Measurements from ENCODE around the gene MFSD6. TPM values are rescaled to one million over a fixed set of nuclear protein-coding genes. Genes with fewer than 3 reads are reported as not detected.
"Not testable (repeated sequence)": the region's sequence is repeated elsewhere in the genome, so short reads cannot be mapped to it uniquely, and the experiment has no call there.

Gene MFSD6
- total RNA-seq, 1 donor: 77.1 TPM

- H3K27me3 ChIP-seq (ENCODE audit: insufficient read depth, low read length): no peaks in the 10 kb centered on the region
- H3K9me3 ChIP-seq (ENCODE audit: low read depth, low read length): no peaks in the 10 kb centered on the region
- H3K4me3 ChIP-seq (ENCODE audit: low read length): no peak overlapping the region
- peaks cover 4% of the 10 kb centered on the region for H3K4me1 ChIP-seq (ENCODE audit: insufficient read depth, low read length)
Observed at GRCh38 chr2:190458352-190459107, 50.4 kb downstream of the MFSD6 start.

- Histone ChIP-seq H3K4me1 (ENCODE audit: insufficient read depth, low read length) (peaks cover 9% of the 10 kb centered on the region), H3K4me3 (ENCODE audit: low read length) (no peak overlapping the region), H3K27me3 (ENCODE audit: insufficient read depth, low read length) (no peaks in the 10 kb centered on the region), H3K9me3 (ENCODE audit: low read depth, low read length) (no peaks in the 10 kb centered on the region)
Observed at GRCh38 chr2:190459881-190460280, 51.7 kb downstream of the MFSD6 start.

DNA sequence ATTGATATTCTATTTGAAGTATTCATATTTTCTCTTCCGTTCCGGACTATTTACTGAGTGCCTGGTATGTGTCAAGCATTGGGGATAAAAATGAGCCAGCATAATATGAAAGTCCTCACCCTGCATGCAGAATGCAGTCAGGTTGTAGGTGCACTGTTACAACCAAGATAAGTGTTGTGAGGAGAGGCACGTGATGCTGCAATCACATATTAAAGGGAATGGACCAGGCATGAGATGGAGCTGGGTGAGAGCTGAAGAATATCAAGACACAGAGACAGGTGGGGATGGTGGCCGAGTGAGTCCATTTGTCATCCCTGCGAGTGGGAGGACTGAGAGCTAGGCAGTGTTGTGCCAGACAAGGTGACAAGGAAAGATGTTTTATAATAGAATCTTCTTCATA is 52.3 kb downstream of the MFSD6 start:
- Histone ChIP-seq H3K4me3 (ENCODE audit: low read length) (no peak overlapping the region), H3K4me1 (ENCODE audit: insufficient read depth, low read length) (peaks cover 9% of the 10 kb centered on the region), H3K27me3 (ENCODE audit: insufficient read depth, low read length) (no peaks in the 10 kb centered on the region), H3K9me3 (ENCODE audit: low read depth, low read length) (no peaks in the 10 kb centered on the region)

- Histone ChIP-seq H3K4me3 (ENCODE audit: low read length) (no peak overlapping the region), H3K27me3 (ENCODE audit: insufficient read depth, low read length) (no peaks in the 10 kb centered on the region), H3K9me3 (ENCODE audit: low read depth, low read length) (no peaks in the 10 kb centered on the region), H3K4me1 (ENCODE audit: insufficient read depth, low read length) (peaks cover 5% of the 10 kb centered on the region)
Observed at GRCh38 chr2:190462181-190462580, 54.0 kb downstream of the MFSD6 start.

DNA sequence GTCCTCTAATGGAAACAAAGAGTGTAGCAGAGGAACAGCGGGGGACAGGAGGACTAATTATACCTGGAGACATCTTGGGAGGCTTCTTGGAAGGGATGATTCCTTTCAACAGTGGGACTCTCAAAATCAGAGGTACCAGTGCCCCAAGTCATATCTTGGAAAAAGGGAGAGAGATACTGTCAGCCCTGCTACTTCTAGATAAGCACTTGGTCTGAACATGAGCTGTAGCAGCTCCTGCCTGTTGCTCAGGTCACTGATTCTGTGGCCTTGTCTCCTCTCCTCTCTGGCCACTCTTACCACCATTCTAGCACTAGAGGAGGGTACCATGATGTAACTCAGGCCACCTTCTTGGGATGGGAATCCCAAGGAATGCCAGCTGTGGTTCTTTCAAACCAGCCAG is 54.5 kb downstream of the MFSD6 start:
- Histone ChIP-seq H3K4me3 (ENCODE audit: low read length) (no peak overlapping the region), H3K4me1 (ENCODE audit: insufficient read depth, low read length) (peaks cover 7% of the 10 kb centered on the region)

GRCh38 chr2:190465060-190465459 is 56.9 kb downstream of the MFSD6 start:
- no peaks in the 10 kb centered on the region for H3K9me3 ChIP-seq (ENCODE audit: low read depth, low read length)
- no peaks in the 10 kb centered on the region for H3K27me3 ChIP-seq (ENCODE audit: insufficient read depth, low read length)
- H3K4me1 ChIP-seq (ENCODE audit: insufficient read depth, low read length): peaks cover 29% of the 10 kb centered on the region
- H3K4me3 ChIP-seq (ENCODE audit: low read length): no peak overlapping the region

More for the DNA sequence above, 54.5 kb downstream of the MFSD6 start:
- no peaks in the 10 kb centered on the region for H3K9me3 ChIP-seq (ENCODE audit: low read depth, low read length)
- no peaks in the 10 kb centered on the region for H3K27me3 ChIP-seq (ENCODE audit: insufficient read depth, low read length)

DNA sequence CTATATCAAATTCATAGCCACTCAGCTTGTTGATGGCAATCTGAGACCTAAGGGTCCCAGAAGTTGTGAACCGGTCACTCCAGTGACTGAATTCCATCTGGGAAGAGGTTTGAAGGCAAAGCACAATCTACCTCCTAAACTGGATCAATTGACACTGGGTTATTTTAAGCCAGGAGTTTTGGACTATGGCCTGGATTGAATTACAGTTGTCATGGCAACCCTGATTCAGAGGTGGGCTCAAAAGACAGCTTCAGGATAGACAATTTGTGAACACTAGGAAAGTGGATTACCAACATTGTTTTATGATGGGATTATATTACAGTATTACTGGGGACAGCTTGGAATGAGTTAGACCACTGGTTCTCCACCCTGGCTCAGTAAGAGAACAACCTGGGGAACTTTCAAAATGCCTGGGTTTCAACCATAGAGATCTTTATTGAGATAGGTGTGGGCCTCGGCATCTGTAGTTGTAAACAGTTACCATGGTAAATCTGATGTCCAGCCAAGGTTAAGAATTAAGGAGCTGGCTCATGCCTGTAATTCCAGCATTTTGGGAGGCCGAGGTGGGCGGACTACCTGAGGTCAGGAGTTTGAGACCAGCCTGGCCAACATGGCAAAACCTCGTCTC is 58.8 kb downstream of the MFSD6 start:
- no peak overlapping the region for H3K4me3 ChIP-seq (ENCODE audit: low read length)
- peaks cover 29% of the 10 kb centered on the region for H3K4me1 ChIP-seq (ENCODE audit: insufficient read depth, low read length)
- no peaks in the 10 kb centered on the region for H3K9me3 ChIP-seq (ENCODE audit: low read depth, low read length)
- no peaks in the 10 kb centered on the region for H3K27me3 ChIP-seq (ENCODE audit: insufficient read depth, low read length)

DNA sequence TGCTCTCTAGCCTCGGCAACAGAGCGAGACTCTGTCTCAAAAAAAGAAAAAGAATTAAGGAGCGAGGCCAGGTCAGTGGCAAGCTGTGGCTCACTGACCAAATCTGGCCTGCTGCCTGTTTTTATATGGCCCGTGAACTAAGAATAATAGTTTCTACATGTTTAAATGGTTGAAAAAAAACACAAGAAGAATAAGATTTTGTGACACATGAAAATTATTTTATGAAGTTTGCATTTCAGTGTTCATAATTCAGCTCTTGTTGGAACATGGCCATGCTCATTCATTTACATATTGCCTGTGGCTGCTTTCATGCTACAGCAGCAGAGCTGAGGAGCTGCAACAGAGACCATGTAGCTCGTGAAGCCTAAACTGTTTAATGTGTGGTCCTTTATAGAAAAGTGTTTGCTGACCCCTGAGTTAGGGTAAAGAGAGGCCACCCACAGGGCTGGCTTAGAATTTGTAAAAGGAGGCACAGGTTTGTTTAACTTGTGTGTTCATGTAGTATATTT is 59.5 kb downstream of the MFSD6 start:
- Histone ChIP-seq H3K4me1 (ENCODE audit: insufficient read depth, low read length) (peaks cover 29% of the 10 kb centered on the region), H3K9me3 (ENCODE audit: low read depth, low read length) (no peaks in the 10 kb centered on the region), H3K4me3 (ENCODE audit: low read length) (no peak overlapping the region), H3K27me3 (ENCODE audit: insufficient read depth, low read length) (no peaks in the 10 kb centered on the region)

DNA sequence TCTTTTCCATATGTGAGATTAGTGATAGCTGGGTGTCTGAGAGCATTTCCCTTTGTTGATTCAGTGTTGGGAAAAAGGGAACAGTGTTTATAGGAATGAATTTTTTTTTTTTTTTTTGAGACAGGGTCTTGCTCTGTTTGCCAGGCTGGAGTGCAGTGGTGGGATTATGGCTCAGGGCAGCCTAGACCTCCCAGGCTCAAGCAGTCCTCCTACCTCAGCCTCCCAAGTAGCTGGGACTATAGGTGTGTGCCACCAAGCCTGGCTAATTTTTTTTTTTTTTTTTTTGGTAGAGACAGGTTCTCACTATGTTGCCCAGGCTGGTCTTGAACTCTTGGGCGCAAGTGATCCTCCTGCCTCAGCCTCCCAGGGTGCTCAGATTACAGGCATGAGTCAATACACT is 60.2 kb downstream of the MFSD6 start:
- H3K9me3 ChIP-seq (ENCODE audit: low read depth, low read length); H3K27me3 ChIP-seq (ENCODE audit: insufficient read depth, low read length); H3K4me3 ChIP-seq (ENCODE audit: low read length): not testable (repeated sequence)
- peaks cover 29% of the 10 kb centered on the region for H3K4me1 ChIP-seq (ENCODE audit: insufficient read depth, low read length)

DNA sequence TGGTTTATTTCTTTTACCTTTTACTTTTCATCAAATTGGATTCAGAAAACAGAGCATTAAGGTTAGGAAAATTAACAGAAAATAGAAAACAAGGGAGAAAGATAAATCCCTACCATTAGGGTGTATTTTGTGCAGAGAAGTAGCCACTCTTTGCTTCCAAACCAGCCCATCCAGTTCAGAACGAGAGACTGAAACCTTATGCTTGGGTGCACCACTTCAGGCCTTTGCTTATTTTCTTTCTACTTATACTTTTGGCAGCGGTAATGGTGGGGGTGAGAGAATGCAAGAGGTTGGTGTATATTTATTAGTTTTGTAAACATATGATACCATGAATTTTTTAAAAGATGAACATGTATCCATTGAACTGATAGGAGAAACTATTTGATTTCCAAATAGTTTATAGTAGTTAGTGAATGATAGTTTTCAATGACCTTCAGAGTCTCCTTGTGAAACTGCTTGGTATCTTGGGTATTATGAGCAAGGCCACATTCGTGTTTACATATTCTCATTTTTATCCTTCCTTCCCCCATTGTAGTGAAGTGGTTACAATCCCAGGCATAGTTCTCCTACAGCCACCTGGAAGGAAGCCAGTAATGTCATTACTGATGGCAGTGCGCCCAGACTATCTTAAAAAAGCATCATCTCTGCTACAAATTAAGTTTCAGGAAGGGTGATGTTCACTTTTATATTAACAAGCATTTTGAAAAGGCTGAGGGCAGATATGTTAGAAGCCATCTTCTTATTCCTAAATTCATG is 60.8 kb downstream of the MFSD6 start:
- Histone ChIP-seq H3K4me3 (ENCODE audit: low read length) (no peak overlapping the region), H3K4me1 (ENCODE audit: insufficient read depth, low read length) (peaks cover 29% of the 10 kb centered on the region), H3K27me3 (ENCODE audit: insufficient read depth, low read length) (no peaks in the 10 kb centered on the region), H3K9me3 (ENCODE audit: low read depth, low read length) (no peaks in the 10 kb centered on the region)

DNA sequence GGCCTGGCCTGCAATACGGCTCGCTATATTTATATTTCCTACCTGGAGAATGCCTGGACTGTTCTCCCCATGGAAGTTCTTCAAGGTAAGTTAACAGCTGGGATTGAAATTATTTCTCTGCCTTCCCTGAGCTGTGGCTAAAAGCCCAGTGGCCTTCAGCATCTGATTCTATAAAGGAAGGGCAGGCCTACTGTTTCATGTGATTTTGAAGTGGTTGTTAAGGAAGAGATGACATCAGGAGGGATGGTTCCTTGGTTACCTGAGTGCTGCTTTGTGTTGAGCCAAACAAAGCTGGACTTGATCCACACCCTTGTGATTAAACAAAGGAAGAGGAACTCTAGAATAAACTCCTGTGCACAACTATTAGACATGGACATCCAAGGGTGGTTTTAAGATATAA is 61.6 kb downstream of the MFSD6 start:
- Histone ChIP-seq H3K27me3 (ENCODE audit: insufficient read depth, low read length) (no peaks in the 10 kb centered on the region), H3K4me3 (ENCODE audit: low read length) (no peak overlapping the region), H3K9me3 (ENCODE audit: low read depth, low read length) (no peaks in the 10 kb centered on the region), H3K4me1 (ENCODE audit: insufficient read depth, low read length) (peaks cover 24% of the 10 kb centered on the region)

- Histone ChIP-seq H3K9me3 (ENCODE audit: low read depth, low read length) (no peaks in the 10 kb centered on the region), H3K4me3 (ENCODE audit: low read length) (no peak overlapping the region), H3K27me3 (ENCODE audit: insufficient read depth, low read length) (no peaks in the 10 kb centered on the region), H3K4me1 (ENCODE audit: insufficient read depth, low read length) (peaks cover 24% of the 10 kb centered on the region)
Observed at GRCh38 chr2:190470256-190470826, 62.2 kb downstream of the MFSD6 start.

DNA sequence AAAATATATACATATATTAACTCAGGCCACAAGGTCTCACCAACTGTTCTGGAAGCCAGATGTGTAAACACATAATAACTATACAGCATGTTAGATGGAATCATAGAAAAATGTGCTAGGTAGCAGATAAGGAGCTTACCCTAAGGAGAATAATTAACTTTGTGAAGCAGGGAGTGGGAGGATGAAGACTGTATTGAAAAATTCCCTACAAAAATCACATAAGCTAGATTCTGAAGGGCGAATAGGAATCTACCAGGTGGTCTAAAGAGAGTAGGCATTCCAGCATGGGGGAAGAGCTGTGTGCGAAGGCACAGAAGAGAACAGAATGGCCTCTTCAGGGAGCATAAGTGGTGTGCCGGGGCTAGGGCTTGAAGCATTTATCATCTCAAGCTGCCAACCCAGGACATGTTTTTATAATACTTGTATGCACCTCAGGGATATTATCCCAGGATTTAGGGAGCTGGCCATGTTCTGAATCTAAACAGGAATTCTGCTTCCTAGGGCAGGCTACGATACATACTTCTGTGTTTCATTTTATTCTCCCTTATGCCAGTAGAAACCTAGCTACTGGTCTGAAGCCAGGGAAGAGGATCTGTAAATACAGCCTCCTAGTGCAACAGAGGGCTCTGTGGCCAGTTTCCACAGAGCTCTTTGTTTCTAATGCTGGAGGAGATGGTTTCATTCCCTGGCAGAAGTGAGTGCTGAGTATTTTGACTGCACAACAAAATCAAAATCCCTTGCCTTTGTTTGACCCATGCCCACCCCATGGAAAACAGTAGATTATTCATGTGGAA is 69.7 kb downstream of the MFSD6 start:
- H3K4me3 ChIP-seq (ENCODE audit: low read length): no peak overlapping the region
- H3K27me3 ChIP-seq (ENCODE audit: insufficient read depth, low read length): no peaks in the 10 kb centered on the region
- H3K4me1 ChIP-seq (ENCODE audit: insufficient read depth, low read length): no peaks in the 10 kb centered on the region
- H3K9me3 ChIP-seq (ENCODE audit: low read depth, low read length): no peaks in the 10 kb centered on the region

DNA sequence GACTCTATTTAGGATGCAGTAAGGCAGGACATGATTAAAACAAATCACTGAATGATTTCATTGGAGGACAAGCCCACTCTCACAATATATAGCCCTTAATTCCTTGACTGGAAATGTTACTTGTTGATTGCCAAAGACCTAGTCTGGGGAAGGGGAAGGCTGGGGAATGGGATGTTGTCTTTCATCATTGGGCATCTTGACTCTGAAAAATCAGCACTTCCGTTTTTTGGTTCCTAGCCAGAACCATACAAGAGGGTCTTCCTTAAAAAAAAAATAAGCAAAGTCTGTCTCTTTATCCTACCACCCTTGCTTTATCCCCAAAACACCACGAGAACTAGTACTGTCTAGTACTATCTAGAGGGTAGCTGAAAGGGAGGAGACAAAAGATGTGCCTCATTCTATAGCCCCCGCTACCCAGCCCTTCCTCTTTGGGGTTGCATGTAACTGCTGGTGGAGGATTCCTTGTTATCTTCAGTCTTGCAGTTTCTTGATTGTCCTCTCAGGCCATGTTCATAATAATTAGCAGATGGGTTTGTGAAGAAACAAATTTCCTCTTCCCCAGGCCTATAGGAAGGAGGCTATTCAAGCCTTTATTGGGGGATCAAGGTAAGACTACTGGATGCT is 70.5 kb downstream of the MFSD6 start:
- H3K4me3 ChIP-seq (ENCODE audit: low read length): no peak overlapping the region
- no peaks in the 10 kb centered on the region for H3K9me3 ChIP-seq (ENCODE audit: low read depth, low read length)
- H3K27me3 ChIP-seq (ENCODE audit: insufficient read depth, low read length): no peaks in the 10 kb centered on the region
- H3K4me1 ChIP-seq (ENCODE audit: insufficient read depth, low read length): no peaks in the 10 kb centered on the region

Data from mononuclear cell (primary cell).